Keratinocyte (primary cell): ENCODE data around the gene EFCAB12.

ENCODE experiments used
- EZH2 ChIP-seq: IDR thresholded peaks from one replicate; pipeline ENCODE4 v1.6.1; 2012; ENCODE audit warnings: inconsistent platforms, mild to moderate bottlenecking, low read length, moderate library complexity
- TF ChIP-seq, protein P1 (sequence below), 3 experiments: IDR thresholded peaks in 1 of 3; conservative IDR thresholded peaks in 1 of 3; optimal IDR thresholded peaks in 1 of 3; 2 replicates in 2 of 3; 3 replicates in 1 of 3; pipeline versions ENCODE3 to v1.5.1; 2011; ENCODE audit warnings: low read length in 3 of 3, mild to moderate bottlenecking in 3 of 3, moderate library complexity in 2 of 3, control low read depth in 1 of 3, inconsistent platforms in 1 of 3; ENCODE audit not compliant: insufficient read depth in 2 of 3; ENCODE audit errors: extremely low read depth in 1 of 3

- TF ChIP-seq, protein P1, sequence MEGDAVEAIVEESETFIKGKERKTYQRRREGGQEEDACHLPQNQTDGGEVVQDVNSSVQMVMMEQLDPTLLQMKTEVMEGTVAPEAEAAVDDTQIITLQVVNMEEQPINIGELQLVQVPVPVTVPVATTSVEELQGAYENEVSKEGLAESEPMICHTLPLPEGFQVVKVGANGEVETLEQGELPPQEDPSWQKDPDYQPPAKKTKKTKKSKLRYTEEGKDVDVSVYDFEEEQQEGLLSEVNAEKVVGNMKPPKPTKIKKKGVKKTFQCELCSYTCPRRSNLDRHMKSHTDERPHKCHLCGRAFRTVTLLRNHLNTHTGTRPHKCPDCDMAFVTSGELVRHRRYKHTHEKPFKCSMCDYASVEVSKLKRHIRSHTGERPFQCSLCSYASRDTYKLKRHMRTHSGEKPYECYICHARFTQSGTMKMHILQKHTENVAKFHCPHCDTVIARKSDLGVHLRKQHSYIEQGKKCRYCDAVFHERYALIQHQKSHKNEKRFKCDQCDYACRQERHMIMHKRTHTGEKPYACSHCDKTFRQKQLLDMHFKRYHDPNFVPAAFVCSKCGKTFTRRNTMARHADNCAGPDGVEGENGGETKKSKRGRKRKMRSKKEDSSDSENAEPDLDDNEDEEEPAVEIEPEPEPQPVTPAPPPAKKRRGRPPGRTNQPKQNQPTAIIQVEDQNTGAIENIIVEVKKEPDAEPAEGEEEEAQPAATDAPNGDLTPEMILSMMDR (optimal IDR thresholded peaks at IDR 0.05 in 1 of 3, IDR thresholded peaks at IDR 0.05 in 1 of 3, conservative IDR thresholded peaks at IDR 0.05 in 1 of 3; ENCODE audit: extremely low read depth in 1 of 3, insufficient read depth in 2 of 3, low read length in 3 of 3), result no peak
- TF ChIP-seq EZH2, result no peak
These were observed 12.3 kb upstream of the EFCAB12 start for GRCh38 chr3:129440618-129441190.
